A673 (cell line): Measurements from ENCODE around the gene KRT17. TPM values are rescaled to one million over a fixed set of nuclear protein-coding genes. Genes with fewer than 3 reads are reported as not detected.
"Not testable (repeated sequence)": the region's sequence is repeated elsewhere in the genome, so short reads cannot be mapped to it uniquely, and the experiment has no call there.

Source experiments
- BruUV-seq: library from RNA; stranded (reverse); fragments of 400-500 nt; replicated peaks from 2 replicates; lab custom pipeline; 2021; lab: Mats Ljungman, UMichigan
- CTCF ChIA-PET: fragments of 300-600 bp; sonication (Branson Sonifier 250); formaldehyde crosslinking; loops from one replicate; lab custom pipeline; 2022; ENCODE audit warnings: antibody characterized with exemption; lab: Charles Lee
- POLR2A ChIA-PET: fragments of 300-600 bp; sonication (Branson Sonifier 250); formaldehyde crosslinking; loops from one replicate; lab custom pipeline; 2022; ENCODE audit warnings: antibody characterized with exemption; ENCODE audit not compliant: low non-redundant PET; lab: Charles Lee
- DNase-seq: peaks from one replicate; pipeline ENCODE4 v3.0.0-alpha.2; 2015; ENCODE audit warnings: low spot score
- H3K27ac ChIP-seq: fragments of 200-600 bp; sonication (generic); 2 replicates; pipeline ENCODE4 v1.5.1; 2016; ENCODE audit warnings: mixed run types, low read depth, mild to moderate bottlenecking, mixed read lengths, antibody characterized with exemption, low read length; ENCODE audit not compliant: poor library complexity, severe bottlenecking
- H3K27me3 ChIP-seq: fragments of 200-600 bp; sonication (generic); replicated peaks from 2 replicates; pipeline ENCODE4 v1.6.1; 2017; ENCODE audit warnings: mixed run types, low read depth, mild to moderate bottlenecking, mixed read lengths, antibody characterized with exemption, low read length; ENCODE audit not compliant: insufficient read depth, poor library complexity
- H3K36me3 ChIP-seq: fragments of 200-600 bp; sonication (generic); 2 replicates; pipeline ENCODE4 v1.6.1; 2016; ENCODE audit warnings: mixed run types, mild to moderate bottlenecking, mixed read lengths, antibody characterized with exemption, low read length; ENCODE audit not compliant: insufficient read depth, poor library complexity, severe bottlenecking
- H3K4me1 ChIP-seq: fragments of 200-600 bp; sonication (generic); 2 replicates; pipeline ENCODE4 v1.6.1; 2017; ENCODE audit warnings: mixed run types, mild to moderate bottlenecking, mixed read lengths, antibody characterized with exemption, low read length; ENCODE audit not compliant: insufficient read depth, poor library complexity, severe bottlenecking
- H3K4me3 ChIP-seq: fragments of 200-600 bp; sonication (generic); 2 replicates; pipeline ENCODE4 v1.5.1; 2016; ENCODE audit warnings: low read depth, mixed run types, mild to moderate bottlenecking, mixed read lengths, low read length; ENCODE audit not compliant: poor library complexity, severe bottlenecking
- H3K9me3 ChIP-seq: fragments of 200-600 bp; sonication (generic); 2 replicates; pipeline ENCODE4 v1.6.1; 2016; ENCODE audit warnings: mixed run types, low read depth, mild to moderate bottlenecking, mixed read lengths, antibody characterized with exemption, low read length; ENCODE audit not compliant: poor library complexity, severe bottlenecking
- CTCF ChIP-seq: fragments of 300-800, 200-600 bp; sonication (generic); conservative IDR thresholded peaks from 2 replicates; pipeline ENCODE4 v1.5.1; 2017; ENCODE audit warnings: low read depth, mild to moderate bottlenecking, antibody characterized with exemption, low read length, moderate library complexity, mixed read lengths
- EZH2 ChIP-seq: fragments of 200-600 bp; sonication (generic); IDR thresholded peaks from 2 replicates; pipeline ENCODE4 v1.6.1; 2017; ENCODE audit warnings: borderline replicate concordance, low read depth, mild to moderate bottlenecking, mixed read lengths, antibody characterized with exemption, low read length; ENCODE audit not compliant: poor library complexity, severe bottlenecking
- intact Hi-C: fragments of 100-400 bp; cut with micrococcal nuclease; formaldehyde crosslinking; loops from one replicate; pipeline ENCODE4 v1.10.0; 2022; ENCODE audit not compliant: unreplicated experiment
- total RNA-seq: library from RNA; stranded (reverse); gene quantifications from 2 replicates; pipeline ENCODE4 v1.2.3, GENCODE V29; 2021

KRT17 gene
- total RNA-seq, 1 experiment from 2014 or later = 54.1 TPM

GRCh38 chr17:41629826-41630670 is 5.7 kb upstream of the KRT17 start:
- Histone ChIP-seq H3K27me3 (no peaks in the 10 kb centered on the region), H3K9me3 (no peaks in the 10 kb centered on the region), H3K27ac (no peak overlapping the region), H3K36me3 (no peaks in the 10 kb centered on the region), H3K4me1 (peaks cover 7% of the 10 kb centered on the region), H3K4me3 (no peak overlapping the region)
- TF ChIP-seq EZH2 = no peak
- no peak for TF ChIP-seq CTCF
- ChIA-PET POLR2A (no interaction called here), CTCF (no interaction called here)
- BruUV-seq = no TSS peak
- no peak for DNase-seq
- intact Hi-C loops = no loop called here

- Histone ChIP-seq H3K27ac (no peak overlapping the region), H3K4me1 (peaks cover under 1% of the 10 kb centered on the region), H3K27me3 (no peaks in the 10 kb centered on the region), H3K9me3 (no peaks in the 10 kb centered on the region), H3K4me3 (no peak overlapping the region), H3K36me3 (no peaks in the 10 kb centered on the region)
- ChIA-PET CTCF (no interaction called here), POLR2A (no interaction called here)
- no peak for TF ChIP-seq EZH2
- TF ChIP-seq CTCF = no peak
- intact Hi-C loops = no loop called here
- no TSS peak for BruUV-seq
- no peak for DNase-seq
Measured at GRCh38 chr17:41629316-41629715, 4.9 kb upstream of the KRT17 start.

- DNase-seq, POLR2A ChIA-PET: not testable (repeated sequence)
Measured at GRCh38 chr17:41628621-41629255, 4.4 kb upstream of the KRT17 start.

GRCh38 chr17:41628073-41628370 is 3.6 kb upstream of the KRT17 start:
- BruUV-seq, POLR2A ChIA-PET, DNase-seq, H3K4me3 ChIP-seq, intact Hi-C loops, H3K4me1 ChIP-seq, H3K27me3 ChIP-seq, H3K27ac ChIP-seq, H3K9me3 ChIP-seq, H3K36me3 ChIP-seq, CTCF ChIA-PET: not testable (repeated sequence)

More at GRCh38 chr17:41628621-41629255, 4.4 kb upstream of the KRT17 start:
- H3K27ac ChIP-seq, H3K27me3 ChIP-seq, BruUV-seq, intact Hi-C loops, CTCF ChIA-PET, H3K9me3 ChIP-seq, H3K4me3 ChIP-seq, H3K36me3 ChIP-seq, H3K4me1 ChIP-seq: not testable (repeated sequence)
